Measurements from ENCODE around the gene EEF1AKMT3. TPM values are rescaled to one million over a fixed set of nuclear protein-coding genes. Genes with fewer than 3 reads are reported as not detected.

The EEF1AKMT3 gene
- total and polyA plus RNA-seq, 12 donors = 1.1 to 2.6 (median 1.5) TPM

- intact Hi-C loops (cut with DNase I) = no loop called here
- H3K27ac ChIP-seq = no peak overlapping the region
- H3K9me3 ChIP-seq = no peaks in the 10 kb centered on the region
- ATAC-seq (no peak), DNase-seq (no peak)
- peaks cover 0 to 49% (median 19%) of the 10 kb centered on the region in 7 donors for H3K27me3 ChIP-seq
- H3K4me3 ChIP-seq = no peak overlapping the region
- peaks cover 0 to 24% (median 14%) of the 10 kb centered on the region in 9 donors for H3K4me1 ChIP-seq
- peaks cover 0 to 80% (median 0%) of the 10 kb centered on the region in 9 donors for H3K36me3 ChIP-seq
- TF ChIP-seq, protein P1, sequence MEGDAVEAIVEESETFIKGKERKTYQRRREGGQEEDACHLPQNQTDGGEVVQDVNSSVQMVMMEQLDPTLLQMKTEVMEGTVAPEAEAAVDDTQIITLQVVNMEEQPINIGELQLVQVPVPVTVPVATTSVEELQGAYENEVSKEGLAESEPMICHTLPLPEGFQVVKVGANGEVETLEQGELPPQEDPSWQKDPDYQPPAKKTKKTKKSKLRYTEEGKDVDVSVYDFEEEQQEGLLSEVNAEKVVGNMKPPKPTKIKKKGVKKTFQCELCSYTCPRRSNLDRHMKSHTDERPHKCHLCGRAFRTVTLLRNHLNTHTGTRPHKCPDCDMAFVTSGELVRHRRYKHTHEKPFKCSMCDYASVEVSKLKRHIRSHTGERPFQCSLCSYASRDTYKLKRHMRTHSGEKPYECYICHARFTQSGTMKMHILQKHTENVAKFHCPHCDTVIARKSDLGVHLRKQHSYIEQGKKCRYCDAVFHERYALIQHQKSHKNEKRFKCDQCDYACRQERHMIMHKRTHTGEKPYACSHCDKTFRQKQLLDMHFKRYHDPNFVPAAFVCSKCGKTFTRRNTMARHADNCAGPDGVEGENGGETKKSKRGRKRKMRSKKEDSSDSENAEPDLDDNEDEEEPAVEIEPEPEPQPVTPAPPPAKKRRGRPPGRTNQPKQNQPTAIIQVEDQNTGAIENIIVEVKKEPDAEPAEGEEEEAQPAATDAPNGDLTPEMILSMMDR (IDR thresholded peaks at IDR 0.05) = no peak
- 40 to 53% methylated on average over 5 of the region's 5 CpGs for WGBS, 2 donors
Observed at GRCh38 chr12:57729321-57729844, 43.0 kb upstream of the EEF1AKMT3 start.

DNA sequence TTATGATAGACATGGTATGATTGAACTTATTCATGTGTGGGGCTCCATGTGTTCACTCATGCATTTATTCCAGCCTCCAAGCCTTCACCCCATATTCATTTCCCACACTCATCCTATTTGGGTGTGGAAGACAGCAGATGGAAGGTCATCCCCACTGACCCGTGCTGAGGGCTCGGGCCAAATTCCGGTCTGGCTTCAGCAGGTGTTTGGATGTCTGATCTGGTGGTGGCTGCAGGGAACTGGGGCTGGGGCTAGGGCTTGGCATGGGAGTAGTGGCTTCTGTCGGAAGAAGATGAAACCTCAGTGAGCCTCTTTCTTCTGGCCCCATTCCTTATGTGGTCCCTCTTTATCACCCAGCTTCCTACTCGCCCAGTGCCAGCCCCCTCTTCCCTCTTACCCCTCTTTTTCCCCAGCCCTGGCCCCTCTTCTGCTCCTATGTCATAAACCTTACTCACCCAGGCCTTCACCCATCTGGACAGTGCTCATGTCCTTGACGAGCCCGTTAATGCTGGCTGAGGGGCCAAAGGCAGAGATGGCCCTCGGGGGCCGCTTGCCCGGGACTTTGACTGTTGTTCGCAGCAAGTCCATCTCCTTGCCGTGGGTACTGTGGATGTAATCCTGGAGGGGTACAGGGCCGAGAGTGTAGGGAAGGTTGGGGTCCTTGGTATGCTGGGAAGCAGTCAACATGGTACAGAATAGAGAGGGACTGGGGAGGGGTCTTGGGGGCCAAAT is 41.9 kb upstream of the EEF1AKMT3 start:
- H3K4me3 ChIP-seq = no peak overlapping the region
- no peaks in the 10 kb centered on the region for H3K9me3 ChIP-seq
- peaks cover under 1 to 26% (median 16%) of the 10 kb centered on the region in 9 donors for H3K4me1 ChIP-seq
- TF ChIP-seq, protein P1 (IDR thresholded peaks at IDR 0.05) = no peak
- intact Hi-C loops (cut with DNase I) = no loop called here
- WGBS, 2 donors = 80 to 81% methylated on average over 13 of the region's 13 CpGs
- DNase-seq = no peak
- ATAC-seq = no peak
- H3K27ac ChIP-seq = no peak overlapping the region
- peaks cover 0 to 87% (median 0%) of the 10 kb centered on the region in 9 donors for H3K36me3 ChIP-seq
- H3K27me3 ChIP-seq = peaks cover 0 to 49% (median 28%) of the 10 kb centered on the region in 7 donors

DNA sequence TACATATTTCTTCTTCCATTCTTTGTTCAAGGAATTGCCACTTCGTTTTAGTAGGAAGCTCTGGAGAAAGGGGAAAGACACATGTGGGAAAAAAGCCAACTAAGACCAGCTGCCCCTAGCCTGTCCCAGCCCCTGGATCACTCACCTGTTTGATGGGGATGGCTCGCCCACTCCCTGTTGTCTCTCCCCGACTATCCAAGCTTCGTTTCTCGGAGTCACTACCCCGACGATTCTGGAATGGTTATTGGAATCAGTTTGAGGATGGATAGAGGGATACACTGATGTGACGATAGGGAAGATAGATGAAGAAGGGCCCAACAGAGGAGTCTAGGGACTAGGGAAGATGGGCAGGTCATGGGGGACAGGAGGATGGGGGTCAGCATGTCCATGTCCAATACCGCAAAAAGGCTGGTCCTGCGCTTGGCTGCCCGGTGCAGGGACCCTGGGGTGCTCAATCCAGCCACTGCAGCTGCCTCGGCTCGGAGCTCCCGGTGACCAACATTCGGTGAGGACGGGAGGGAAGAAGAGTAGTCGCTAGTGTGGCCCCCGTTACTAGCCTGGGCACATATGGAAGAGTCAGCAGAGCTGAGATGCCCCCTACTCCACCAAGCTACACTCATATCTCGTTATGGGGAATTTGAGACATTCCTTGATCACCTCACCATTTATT is 40.9 kb upstream of the EEF1AKMT3 start:
- Histone ChIP-seq H3K36me3 (peaks cover 0 to 80% (median 0%) of the 10 kb centered on the region in 9 donors), H3K27ac (no peak overlapping the region), H3K4me1 (peaks cover 5 to 28% (median 20%) of the 10 kb centered on the region in 9 donors), H3K27me3 (peaks cover 0 to 59% (median 34%) of the 10 kb centered on the region in 7 donors), H3K4me3 (no peak overlapping the region), H3K9me3 (no peaks in the 10 kb centered on the region)
- DNase-seq = no peak
- ATAC-seq = no peak
- 75 to 76% methylated on average over 19 of the region's 19 CpGs for WGBS, 2 donors
- intact Hi-C loops (cut with DNase I) = no loop called here
- TF ChIP-seq, protein P1 (IDR thresholded peaks at IDR 0.05) = no peak

- Histone ChIP-seq H3K36me3 (peaks cover 0 to 78% (median 0%) of the 10 kb centered on the region in 9 donors), H3K27me3 (peaks cover 5 to 66% (median 41%) of the 10 kb centered on the region in 7 donors), H3K4me1 (peaks cover 10 to 28% (median 21%) of the 10 kb centered on the region in 9 donors), H3K4me3 (no peak overlapping the region), H3K27ac (no peak overlapping the region), H3K9me3 (no peaks in the 10 kb centered on the region)
- TF ChIP-seq, protein P1 (IDR thresholded peaks at IDR 0.05) = no peak
- ATAC-seq (no peak), DNase-seq (no peak)
- WGBS, 2 donors = 60 to 79% methylated on average over 4 of the region's 4 CpGs
- intact Hi-C loops (cut with DNase I) = no loop called here
Observed at GRCh38 chr12:57732270-57732669, 40.1 kb upstream of the EEF1AKMT3 start.
